HEK293 (cell line): ENCODE data around the gene PRMT7.

Experiments used
- CTCF ChIP-seq: fragments of 450-650 bp; formaldehyde crosslinking; IDR thresholded peaks from 2 replicates; pipeline ENCODE4 v1.5.1; 2016; ENCODE audit warnings: missing biosample characterization, missing genetic modification characterization
- GLIS1 ChIP-seq: fragments of 450-650 bp; formaldehyde crosslinking; IDR thresholded peaks from 2 replicates; pipeline ENCODE4 v1.5.1; 2016; ENCODE audit warnings: missing biosample characterization, missing genetic modification characterization
- KLF1 ChIP-seq: fragments of 450-650 bp; formaldehyde crosslinking; IDR thresholded peaks from 2 replicates; pipeline ENCODE4 v1.5.1; 2016; ENCODE audit warnings: missing biosample characterization, missing genetic modification characterization
- KLF17 ChIP-seq: fragments of 450-650 bp; formaldehyde crosslinking; IDR thresholded peaks from 2 replicates; pipeline ENCODE4 v1.5.1; 2016; ENCODE audit warnings: missing biosample characterization, missing genetic modification characterization
- REPIN1 ChIP-seq: fragments of 450-650 bp; formaldehyde crosslinking; IDR thresholded peaks from 2 replicates; pipeline ENCODE4 v1.5.1; 2017; ENCODE audit warnings: missing biosample characterization, missing genetic modification characterization, low read depth
- SP3 ChIP-seq: fragments of 450-650 bp; formaldehyde crosslinking; IDR thresholded peaks from 2 replicates; pipeline ENCODE4 v1.5.1; 2016; ENCODE audit warnings: missing biosample characterization, missing genetic modification characterization
- YY1 ChIP-seq: fragments of 450-650 bp; formaldehyde crosslinking; IDR thresholded peaks from 2 replicates; pipeline ENCODE4 v1.5.1; 2018; ENCODE audit warnings: missing biosample characterization, missing genetic modification characterization
- ZBTB48 ChIP-seq: fragments of 450-650 bp; formaldehyde crosslinking; IDR thresholded peaks from 2 replicates; pipeline ENCODE4 v1.5.1; 2016; ENCODE audit warnings: missing biosample characterization, missing genetic modification characterization
- ZBTB6 ChIP-seq: fragments of 450-650 bp; formaldehyde crosslinking; IDR thresholded peaks from 2 replicates; pipeline ENCODE4 v1.5.1; 2017; ENCODE audit warnings: missing biosample characterization, missing genetic modification characterization
- ZNF132 ChIP-seq: fragments of 450-650 bp; formaldehyde crosslinking; IDR thresholded peaks from 2 replicates; pipeline ENCODE4 v1.5.1; 2017; ENCODE audit warnings: missing biosample characterization, missing genetic modification characterization, borderline replicate concordance
- ZNF155 ChIP-seq: fragments of 450-650 bp; formaldehyde crosslinking; IDR thresholded peaks from 2 replicates; pipeline ENCODE4 v1.5.1; 2016; ENCODE audit warnings: missing biosample characterization, missing genetic modification characterization
- ZNF19 ChIP-seq: fragments of 450-650 bp; formaldehyde crosslinking; IDR thresholded peaks from 2 replicates; pipeline ENCODE4; 2016; ENCODE audit warnings: missing biosample characterization, missing genetic modification characterization, low read depth
- ZNF214 ChIP-seq: fragments of 450-650 bp; formaldehyde crosslinking; IDR thresholded peaks from 2 replicates; pipeline ENCODE4 v1.5.1; 2017; ENCODE audit warnings: missing biosample characterization, mild to moderate bottlenecking, missing genetic modification characterization, borderline replicate concordance
- ZNF24 ChIP-seq: fragments of 450-650 bp; formaldehyde crosslinking; IDR thresholded peaks from 2 replicates; pipeline ENCODE4 v1.5.1; 2016; ENCODE audit warnings: missing biosample characterization, missing genetic modification characterization
- ZNF274 ChIP-seq, 2 experiments: fragments of 200-500 bp in 1 of 2; fragments of 450-650 bp in 1 of 2; sonication (Bioruptor generic) in 1 of 2; formaldehyde crosslinking in 1 of 2; IDR thresholded peaks; 2 replicates each; pipeline versions ENCODE4 v1.5.1 to v1.6.1; 2014 to 2016; ENCODE audit warnings: borderline replicate concordance in 1 of 2, inconsistent platforms in 1 of 2, low read length in 1 of 2, missing biosample characterization in 1 of 2, missing genetic modification characterization in 1 of 2
- ZNF335 ChIP-seq: fragments of 450-650 bp; formaldehyde crosslinking; conservative IDR thresholded peaks from 2 replicates; pipeline ENCODE4 v1.5.1; 2016; ENCODE audit warnings: missing biosample characterization, missing genetic modification characterization
- ZNF37A ChIP-seq: fragments of 450-650 bp; IDR thresholded peaks from 2 replicates; pipeline ENCODE4 v1.5.1; 2018; ENCODE audit warnings: missing biosample characterization, missing genetic modification characterization
- ZNF488 ChIP-seq: fragments of 450-650 bp; formaldehyde crosslinking; IDR thresholded peaks from 2 replicates; pipeline ENCODE4 v1.5.1; 2016; ENCODE audit warnings: missing biosample characterization, missing genetic modification characterization
- ZNF549 ChIP-seq: fragments of 450-650 bp; IDR thresholded peaks from 2 replicates; pipeline ENCODE4 v1.5.1; 2018; ENCODE audit warnings: missing biosample characterization, missing genetic modification characterization, mild to moderate bottlenecking, inconsistent platforms, moderate library complexity
- ZNF610 ChIP-seq: fragments of 450-650 bp; formaldehyde crosslinking; IDR thresholded peaks from 2 replicates; pipeline ENCODE4 v1.5.1; 2016; ENCODE audit warnings: missing biosample characterization, missing genetic modification characterization, borderline replicate concordance
- ZNF843 ChIP-seq: fragments of 450-650 bp; formaldehyde crosslinking; IDR thresholded peaks from 2 replicates; pipeline ENCODE4 v1.5.1; 2016; ENCODE audit warnings: missing biosample characterization, missing genetic modification characterization
- TF ChIP-seq, protein P1 (sequence below): fragments of 450-650 bp; formaldehyde crosslinking; optimal IDR thresholded peaks from 2 replicates; pipeline ENCODE3; 2016; ENCODE audit warnings: missing biosample characterization, mild to moderate bottlenecking, missing genetic modification characterization
- TF ChIP-seq, protein P2 (sequence below): fragments of 450-650 bp; formaldehyde crosslinking; IDR thresholded peaks from 2 replicates; pipeline ENCODE4 v1.5.1; 2016; ENCODE audit warnings: missing biosample characterization, missing genetic modification characterization, borderline replicate concordance
- TF ChIP-seq, protein P3 (sequence below): fragments of 450-650 bp; formaldehyde crosslinking; IDR thresholded peaks from 2 replicates; pipeline ENCODE4 v1.5.1; 2017; ENCODE audit warnings: missing biosample characterization, missing genetic modification characterization

Gene PRMT7

GRCh38 chr16:68310774-68311511 lies at the start of gene PRMT7, which contains the start of gene SLC7A6OS (continued):
- TF ChIP-seq, protein P1, sequence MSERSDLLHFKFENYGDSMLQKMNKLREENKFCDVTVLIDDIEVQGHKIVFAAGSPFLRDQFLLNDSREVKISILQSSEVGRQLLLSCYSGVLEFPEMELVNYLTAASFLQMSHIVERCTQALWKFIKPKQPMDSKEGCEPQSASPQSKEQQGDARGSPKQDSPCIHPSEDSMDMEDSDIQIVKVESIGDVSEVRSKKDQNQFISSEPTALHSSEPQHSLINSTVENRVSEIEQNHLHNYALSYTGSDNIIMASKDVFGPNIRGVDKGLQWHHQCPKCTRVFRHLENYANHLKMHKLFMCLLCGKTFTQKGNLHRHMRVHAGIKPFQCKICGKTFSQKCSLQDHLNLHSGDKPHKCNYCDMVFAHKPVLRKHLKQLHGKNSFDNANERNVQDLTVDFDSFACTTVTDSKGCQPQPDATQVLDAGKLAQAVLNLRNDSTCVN (tag by site-specific recombination): peak; percentile 79
- TF ChIP-seq ZNF488 (tag by site-specific recombination): no peak
- TF ChIP-seq ZBTB6 (tag by site-specific recombination): peak; percentile 45; the same call in 1 of the 2 replicates
- no peak for TF ChIP-seq ZNF37A (tag by site-specific recombination)
- no peak for TF ChIP-seq ZNF132
- peak; percentile 83; the same call in 1 of the 2 replicates for TF ChIP-seq YY1
- TF ChIP-seq GLIS1: 0 out of 2 replicates have a peak, but pooled peaks have one; percentile 19
- TF ChIP-seq ZNF155 (tag by site-specific recombination): no peak
- peak; percentile 64 for TF ChIP-seq KLF1
- TF ChIP-seq ZNF549 (tag by site-specific recombination): no peak
- no peak for TF ChIP-seq ZNF214 (tag by site-specific recombination)
- no peak for TF ChIP-seq ZNF19 (tag by site-specific recombination)
- TF ChIP-seq, protein P2, sequence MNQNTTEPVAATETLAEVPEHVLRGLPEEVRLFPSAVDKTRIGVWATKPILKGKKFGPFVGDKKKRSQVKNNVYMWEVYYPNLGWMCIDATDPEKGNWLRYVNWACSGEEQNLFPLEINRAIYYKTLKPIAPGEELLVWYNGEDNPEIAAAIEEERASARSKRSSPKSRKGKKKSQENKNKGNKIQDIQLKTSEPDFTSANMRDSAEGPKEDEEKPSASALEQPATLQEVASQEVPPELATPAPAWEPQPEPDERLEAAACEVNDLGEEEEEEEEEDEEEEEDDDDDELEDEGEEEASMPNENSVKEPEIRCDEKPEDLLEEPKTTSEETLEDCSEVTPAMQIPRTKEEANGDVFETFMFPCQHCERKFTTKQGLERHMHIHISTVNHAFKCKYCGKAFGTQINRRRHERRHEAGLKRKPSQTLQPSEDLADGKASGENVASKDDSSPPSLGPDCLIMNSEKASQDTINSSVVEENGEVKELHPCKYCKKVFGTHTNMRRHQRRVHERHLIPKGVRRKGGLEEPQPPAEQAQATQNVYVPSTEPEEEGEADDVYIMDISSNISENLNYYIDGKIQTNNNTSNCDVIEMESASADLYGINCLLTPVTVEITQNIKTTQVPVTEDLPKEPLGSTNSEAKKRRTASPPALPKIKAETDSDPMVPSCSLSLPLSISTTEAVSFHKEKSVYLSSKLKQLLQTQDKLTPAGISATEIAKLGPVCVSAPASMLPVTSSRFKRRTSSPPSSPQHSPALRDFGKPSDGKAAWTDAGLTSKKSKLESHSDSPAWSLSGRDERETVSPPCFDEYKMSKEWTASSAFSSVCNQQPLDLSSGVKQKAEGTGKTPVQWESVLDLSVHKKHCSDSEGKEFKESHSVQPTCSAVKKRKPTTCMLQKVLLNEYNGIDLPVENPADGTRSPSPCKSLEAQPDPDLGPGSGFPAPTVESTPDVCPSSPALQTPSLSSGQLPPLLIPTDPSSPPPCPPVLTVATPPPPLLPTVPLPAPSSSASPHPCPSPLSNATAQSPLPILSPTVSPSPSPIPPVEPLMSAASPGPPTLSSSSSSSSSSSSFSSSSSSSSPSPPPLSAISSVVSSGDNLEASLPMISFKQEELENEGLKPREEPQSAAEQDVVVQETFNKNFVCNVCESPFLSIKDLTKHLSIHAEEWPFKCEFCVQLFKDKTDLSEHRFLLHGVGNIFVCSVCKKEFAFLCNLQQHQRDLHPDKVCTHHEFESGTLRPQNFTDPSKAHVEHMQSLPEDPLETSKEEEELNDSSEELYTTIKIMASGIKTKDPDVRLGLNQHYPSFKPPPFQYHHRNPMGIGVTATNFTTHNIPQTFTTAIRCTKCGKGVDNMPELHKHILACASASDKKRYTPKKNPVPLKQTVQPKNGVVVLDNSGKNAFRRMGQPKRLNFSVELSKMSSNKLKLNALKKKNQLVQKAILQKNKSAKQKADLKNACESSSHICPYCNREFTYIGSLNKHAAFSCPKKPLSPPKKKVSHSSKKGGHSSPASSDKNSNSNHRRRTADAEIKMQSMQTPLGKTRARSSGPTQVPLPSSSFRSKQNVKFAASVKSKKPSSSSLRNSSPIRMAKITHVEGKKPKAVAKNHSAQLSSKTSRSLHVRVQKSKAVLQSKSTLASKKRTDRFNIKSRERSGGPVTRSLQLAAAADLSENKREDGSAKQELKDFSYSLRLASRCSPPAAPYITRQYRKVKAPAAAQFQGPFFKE (tag by site-specific recombination): 0 out of 2 replicates have a peak, but pooled peaks have one; percentile 2
- peak; percentile 40; the same call in 1 of the 2 replicates for TF ChIP-seq ZNF843
- peak; percentile 7; the same call in 1 of the 2 replicates for TF ChIP-seq ZBTB48
- TF ChIP-seq KLF17 (tag by site-specific recombination): no peak
- no peak for TF ChIP-seq REPIN1
- TF ChIP-seq, protein P3, sequence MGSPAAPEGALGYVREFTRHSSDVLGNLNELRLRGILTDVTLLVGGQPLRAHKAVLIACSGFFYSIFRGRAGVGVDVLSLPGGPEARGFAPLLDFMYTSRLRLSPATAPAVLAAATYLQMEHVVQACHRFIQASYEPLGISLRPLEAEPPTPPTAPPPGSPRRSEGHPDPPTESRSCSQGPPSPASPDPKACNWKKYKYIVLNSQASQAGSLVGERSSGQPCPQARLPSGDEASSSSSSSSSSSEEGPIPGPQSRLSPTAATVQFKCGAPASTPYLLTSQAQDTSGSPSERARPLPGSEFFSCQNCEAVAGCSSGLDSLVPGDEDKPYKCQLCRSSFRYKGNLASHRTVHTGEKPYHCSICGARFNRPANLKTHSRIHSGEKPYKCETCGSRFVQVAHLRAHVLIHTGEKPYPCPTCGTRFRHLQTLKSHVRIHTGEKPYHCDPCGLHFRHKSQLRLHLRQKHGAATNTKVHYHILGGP (tag by site-specific recombination): no peak
- TF ChIP-seq ZNF274 (IDR thresholded peaks at IDR 0.05; ENCODE audit: low read length): no peak
- TF ChIP-seq ZNF274 (tag by site-specific recombination; IDR thresholded peaks at IDR 0.05; ENCODE audit: borderline replicate concordance): no peak
- TF ChIP-seq ZNF24: 0 out of 2 replicates have a peak, but pooled peaks have one; percentile 23
- peak; percentile 92 for TF ChIP-seq ZNF335
- peak; percentile 68 for TF ChIP-seq CTCF (tag by site-specific recombination)
- TF ChIP-seq ZNF610 (tag by site-specific recombination): peak; percentile 27; the same call in 1 of the 2 replicates
- peak; percentile 67 for TF ChIP-seq SP3 (tag by site-specific recombination)
